HFFc6 (cell line): ENCODE data around the gene TUBB1. TPM values are rescaled to one million over a fixed set of nuclear protein-coding genes. Genes with fewer than 3 reads are reported as not detected.

Experiments
- DNase-seq: peaks from one replicate; pipeline ENCODE4 v3.0.0-alpha.2; 2018
- H3K27ac Mint-ChIP-seq: 2 replicates; pipeline ENCODE4 v1.8.0; 2020; ENCODE audit warnings: mild to moderate bottlenecking, mixed read lengths
- H3K27me3 Mint-ChIP-seq: 2 replicates; pipeline ENCODE4 v1.8.0; 2021; ENCODE audit warnings: mild to moderate bottlenecking, moderate library complexity, mixed read lengths; ENCODE audit not compliant: insufficient read depth
- H3K36me3 Mint-ChIP-seq: 2 replicates; pipeline ENCODE4 v1.8.0; 2021; ENCODE audit warnings: low read depth, mixed read lengths
- H3K4me1 Mint-ChIP-seq: 2 replicates; pipeline ENCODE4 v1.8.0; 2020; ENCODE audit warnings: low read depth, mixed read lengths
- H3K4me3 Mint-ChIP-seq: 2 replicates; pipeline ENCODE4 v1.8.0; 2020; ENCODE audit warnings: mild to moderate bottlenecking, moderate library complexity, mixed read lengths
- H3K9me3 Mint-ChIP-seq: 2 replicates; pipeline ENCODE4 v1.8.0; 2020; ENCODE audit warnings: mild to moderate bottlenecking, mixed read lengths
- CTCF ChIP-seq: fragments of 200-600 bp; sonication (generic); IDR thresholded peaks from 2 replicates; pipeline ENCODE4 v1.5.0; 2021; ENCODE audit warnings: antibody characterized with exemption, mild to moderate bottlenecking
- total RNA-seq, 6 experiments: library from RNA; stranded (reverse); fragmentation: NEBNext Ultra II Directional; extraction: Animal tissue kit (Norgen Biotek cat#: 25700); gene quantifications; 2 replicates in 1 of 6; 3 replicates in 5 of 6; pipeline ENCODE4 v1.2.3, GENCODE V29; 2021

Gene TUBB1
- total RNA-seq, 6 experiments from 2014 or later = not detected

- no peak for DNase-seq
- peak; percentile 7; the same call in 1 of the 2 replicates for TF ChIP-seq CTCF
- Mint-ChIP-seq H3K4me1 (peaks cover 49% of the 10 kb centered on the region), H3K27me3 (no peaks in the 10 kb centered on the region; the same call in none of the 2 replicates), H3K27ac (no peak overlapping the region), H3K36me3 (peaks cover 39% of the 10 kb centered on the region), H3K9me3 (no peaks in the 10 kb centered on the region), H3K4me3 (no peak overlapping the region)
These were observed 4.4 kb downstream of the TUBB1 start for GRCh38 chr20:59023616-59024015.

DNA sequence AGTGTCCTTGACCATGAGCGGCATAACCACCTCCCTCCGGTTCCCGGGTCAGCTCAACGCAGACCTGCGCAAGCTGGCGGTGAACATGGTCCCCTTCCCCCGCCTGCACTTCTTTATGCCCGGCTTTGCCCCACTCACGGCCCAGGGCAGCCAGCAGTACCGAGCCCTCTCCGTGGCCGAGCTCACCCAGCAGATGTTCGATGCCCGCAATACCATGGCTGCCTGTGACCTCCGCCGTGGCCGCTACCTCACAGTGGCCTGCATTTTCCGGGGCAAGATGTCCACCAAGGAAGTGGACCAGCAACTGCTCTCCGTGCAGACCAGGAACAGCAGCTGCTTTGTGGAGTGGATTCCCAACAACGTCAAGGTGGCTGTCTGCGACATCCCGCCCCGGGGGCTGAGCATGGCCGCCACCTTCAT lies 4.9 kb downstream of the TUBB1 start:
- DNase-seq = no peak
- no peak overlapping the region for H3K4me3 Mint-ChIP-seq
- no peaks in the 10 kb centered on the region for H3K9me3 Mint-ChIP-seq
- no peaks in the 10 kb centered on the region; the same call in none of the 2 replicates for H3K27me3 Mint-ChIP-seq
- TF ChIP-seq CTCF = no peak
- H3K27ac Mint-ChIP-seq = no peak overlapping the region
- peaks cover 53% of the 10 kb centered on the region for H3K4me1 Mint-ChIP-seq
- peaks cover 40% of the 10 kb centered on the region for H3K36me3 Mint-ChIP-seq

GRCh38 chr20:59025086-59025485 lies 5.9 kb downstream of the TUBB1 start:
- no peak for DNase-seq
- Mint-ChIP-seq H3K4me1 (peaks cover 59% of the 10 kb centered on the region), H3K36me3 (peaks cover 47% of the 10 kb centered on the region), H3K27me3 (no peaks in the 10 kb centered on the region; the same call in 1 of the 2 replicates), H3K27ac (no peak overlapping the region), H3K9me3 (no peaks in the 10 kb centered on the region), H3K4me3 (no peak overlapping the region)
- no peak for TF ChIP-seq CTCF

DNA sequence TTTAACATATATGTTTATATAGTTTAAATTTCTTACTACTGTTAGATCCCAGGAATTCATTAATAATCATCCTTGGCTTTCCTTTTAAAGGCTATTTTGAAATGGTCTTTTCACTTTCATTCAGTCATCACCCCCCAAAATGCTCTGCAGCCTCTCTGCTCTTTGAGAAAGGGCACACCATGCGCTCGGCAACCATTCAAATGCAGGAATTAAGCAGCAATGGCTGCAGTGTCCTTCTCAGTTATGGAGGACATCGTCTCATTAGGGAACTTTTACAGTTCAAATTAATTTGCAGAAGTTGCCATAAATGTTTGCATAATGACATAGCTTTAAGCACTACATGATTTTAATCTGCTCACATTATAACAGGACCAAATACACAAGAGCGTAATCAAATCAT lies 6.3 kb downstream of the TUBB1 start:
- TF ChIP-seq CTCF = no peak
- no peak for DNase-seq
- Mint-ChIP-seq H3K36me3 (peaks cover 51% of the 10 kb centered on the region), H3K27me3 (no peaks in the 10 kb centered on the region; the same call in 1 of the 2 replicates), H3K9me3 (no peaks in the 10 kb centered on the region), H3K4me3 (no peak overlapping the region), H3K27ac (no peak overlapping the region), H3K4me1 (peaks cover 62% of the 10 kb centered on the region)

DNA sequence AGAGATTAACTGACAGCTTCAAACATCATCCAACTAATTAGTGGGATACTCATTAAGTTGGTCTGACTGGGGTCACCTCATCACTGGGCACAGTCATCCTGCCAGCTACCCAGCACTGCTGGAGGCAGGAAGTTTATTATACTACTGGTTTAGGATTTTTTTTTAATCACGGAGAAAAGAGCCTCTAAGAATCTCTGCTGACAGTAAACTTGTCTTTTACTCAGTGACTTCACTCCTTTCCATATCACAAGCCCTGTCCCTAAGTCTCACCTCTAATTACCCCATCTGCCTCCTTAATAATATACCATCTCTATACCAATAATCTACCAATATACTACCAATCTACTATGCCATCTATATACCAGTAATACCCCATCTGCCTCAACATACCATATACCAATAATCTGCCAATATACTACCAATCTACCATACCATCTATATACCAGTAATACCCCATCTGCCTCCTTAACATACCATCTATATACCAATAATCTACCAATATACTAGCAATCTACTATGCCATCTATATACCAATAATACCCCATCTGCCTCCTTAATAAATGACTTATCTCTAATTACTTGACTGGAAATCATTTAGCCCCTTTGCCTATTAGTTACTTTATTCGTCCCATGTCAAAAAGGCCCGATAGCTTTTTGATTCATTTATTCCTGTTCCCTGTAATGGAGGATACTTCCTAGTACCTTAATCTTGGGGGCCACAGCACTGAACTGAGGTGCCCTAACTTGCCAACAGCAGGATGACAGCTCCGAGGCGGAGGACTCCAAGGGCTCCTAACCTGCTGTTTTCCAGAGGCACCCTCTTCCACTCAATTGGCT lies 7.9 kb downstream of the TUBB1 start:
- Mint-ChIP-seq H3K4me1 (peaks cover 61% of the 10 kb centered on the region), H3K36me3 (peaks cover 65% of the 10 kb centered on the region), H3K9me3 (no peaks in the 10 kb centered on the region), H3K27me3 (peaks cover 1% of the 10 kb centered on the region), H3K4me3 (peak overlapping the region; percentile 94; the same call in 1 of the 2 replicates), H3K27ac (peak overlapping the region; percentile 74)
- no peak for DNase-seq
- no peak for TF ChIP-seq CTCF
